ENCODE measurements around the gene MZF1.
"Not testable (repeated sequence)": the region's sequence is repeated elsewhere in the genome, so short reads cannot be mapped to it uniquely, and the experiment has no call there.

DNA sequence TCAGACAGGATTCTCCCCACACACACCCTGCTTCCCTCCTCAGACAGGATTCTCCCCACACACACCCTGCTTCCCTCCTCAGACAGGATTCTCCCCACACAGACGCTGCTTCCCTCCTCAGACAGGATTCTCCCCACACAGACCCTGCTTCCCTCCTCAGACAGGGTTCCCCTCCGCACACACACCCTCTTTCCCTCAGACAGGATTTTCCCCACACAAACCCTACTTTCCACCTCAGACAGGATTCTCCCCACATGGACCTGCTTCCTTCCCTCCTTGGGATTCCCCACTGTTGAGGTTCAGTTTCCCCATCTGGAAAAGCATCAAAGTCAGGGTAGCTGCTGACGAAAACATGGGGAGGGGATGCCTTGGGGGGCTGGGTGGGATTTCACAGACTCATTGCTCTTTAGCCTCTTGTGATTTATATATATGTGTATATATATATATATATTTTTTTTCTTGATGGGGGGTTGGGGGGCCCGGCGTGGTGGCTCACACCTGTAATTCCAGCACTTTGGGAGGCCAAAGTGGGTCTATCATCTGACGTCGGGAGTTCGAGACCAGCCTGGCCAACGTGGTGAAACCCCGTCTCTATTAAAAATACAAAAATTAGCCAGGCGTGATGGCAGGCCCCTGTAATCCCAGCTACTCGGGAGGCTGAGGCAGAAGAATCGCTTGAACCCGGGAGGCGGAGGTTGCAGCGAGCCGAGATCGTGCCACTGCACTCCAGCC is 30.3 kb downstream of the MZF1 start:
- TF ChIP-seq, protein P1, sequence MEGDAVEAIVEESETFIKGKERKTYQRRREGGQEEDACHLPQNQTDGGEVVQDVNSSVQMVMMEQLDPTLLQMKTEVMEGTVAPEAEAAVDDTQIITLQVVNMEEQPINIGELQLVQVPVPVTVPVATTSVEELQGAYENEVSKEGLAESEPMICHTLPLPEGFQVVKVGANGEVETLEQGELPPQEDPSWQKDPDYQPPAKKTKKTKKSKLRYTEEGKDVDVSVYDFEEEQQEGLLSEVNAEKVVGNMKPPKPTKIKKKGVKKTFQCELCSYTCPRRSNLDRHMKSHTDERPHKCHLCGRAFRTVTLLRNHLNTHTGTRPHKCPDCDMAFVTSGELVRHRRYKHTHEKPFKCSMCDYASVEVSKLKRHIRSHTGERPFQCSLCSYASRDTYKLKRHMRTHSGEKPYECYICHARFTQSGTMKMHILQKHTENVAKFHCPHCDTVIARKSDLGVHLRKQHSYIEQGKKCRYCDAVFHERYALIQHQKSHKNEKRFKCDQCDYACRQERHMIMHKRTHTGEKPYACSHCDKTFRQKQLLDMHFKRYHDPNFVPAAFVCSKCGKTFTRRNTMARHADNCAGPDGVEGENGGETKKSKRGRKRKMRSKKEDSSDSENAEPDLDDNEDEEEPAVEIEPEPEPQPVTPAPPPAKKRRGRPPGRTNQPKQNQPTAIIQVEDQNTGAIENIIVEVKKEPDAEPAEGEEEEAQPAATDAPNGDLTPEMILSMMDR (IDR thresholded peaks at IDR 0.05): not testable (repeated sequence)
- not testable (repeated sequence) for TF ChIP-seq POLR2A (IDR thresholded peaks at IDR 0.05)
